AML-193 (cell line): ENCODE data around the gene CH25H.

ENCODE experiments used
- DNase-seq, 2 experiments: peaks; one replicate each; lab custom pipeline; 2025; lab: John Stamatoyannopoulos, UW

CH25H gene

GRCh38 chr10:89233033-89233432 is 25.9 kb upstream of the CH25H start:
- no peak for DNase-seq

- no peak for DNase-seq
These were observed 21.8 kb upstream of the CH25H start for GRCh38 chr10:89228962-89229361.

GRCh38 chr10:89228146-89228545 is 21.0 kb upstream of the CH25H start:
- DNase-seq, result no peak

- no peak for DNase-seq
These were observed 19.8 kb upstream of the CH25H start for GRCh38 chr10:89226891-89227290.

GRCh38 chr10:89224739-89225443 is 17.8 kb upstream of the CH25H start:
- no peak for DNase-seq

- no peak for DNase-seq
These were observed 14.8 kb upstream of the CH25H start for GRCh38 chr10:89221919-89222318.

GRCh38 chr10:89219513-89220218 is 12.5 kb upstream of the CH25H start:
- no peak for DNase-seq

GRCh38 chr10:89217057-89217990 is 10.2 kb upstream of the CH25H start:
- peak; percentile 51 to 62 for DNase-seq

GRCh38 chr10:89216056-89216455 is 8.9 kb upstream of the CH25H start:
- no peak for DNase-seq

- no peak for DNase-seq
These were observed 8.4 kb upstream of the CH25H start for GRCh38 chr10:89215511-89215910.

GRCh38 chr10:89214566-89215165 is 7.5 kb upstream of the CH25H start:
- no peak for DNase-seq

GRCh38 chr10:89213191-89213808 is 6.2 kb upstream of the CH25H start:
- peak; percentile 29 to 57 for DNase-seq

GRCh38 chr10:89210794-89211425 is 3.8 kb upstream of the CH25H start:
- no peak for DNase-seq

- DNase-seq, result no peak
These were observed 2.6 kb upstream of the CH25H start for GRCh38 chr10:89209718-89210117.

- DNase-seq, result no peak
These were observed 859 bp upstream of the CH25H start for GRCh38 chr10:89207801-89208551.

- DNase-seq, result no peak
These were observed 526 bp downstream of the CH25H start for GRCh38 chr10:89206402-89207180.

GRCh38 chr10:89204621-89205185 is 2.4 kb downstream of the CH25H start:
- DNase-seq, result no peak

GRCh38 chr10:89203237-89203636 is 3.9 kb downstream of the CH25H start:
- no peak for DNase-seq

GRCh38 chr10:89202033-89202425 is 5.1 kb downstream of the CH25H start:
- no peak for DNase-seq
